HUES64 (cell line): Measurements from ENCODE around the gene EXT2.

Source experiments
- H3K27ac ChIP-seq: 2 replicates; pipeline ENCODE4 v1.7.0; 2013; ENCODE audit warnings: low read depth, low read length, inconsistent platforms
- H3K27me3 ChIP-seq: 2 replicates; pipeline ENCODE4 v1.6.1; 2013; ENCODE audit warnings: mild to moderate bottlenecking, low read length; ENCODE audit not compliant: insufficient read depth
- H3K36me3 ChIP-seq: 2 replicates; pipeline ENCODE4 v1.6.1; 2013; ENCODE audit warnings: mild to moderate bottlenecking, low read length; ENCODE audit not compliant: insufficient read depth
- H3K4me1 ChIP-seq: 2 replicates; pipeline ENCODE4 v1.6.1; 2013; ENCODE audit warnings: mild to moderate bottlenecking, low read length, moderate library complexity; ENCODE audit not compliant: insufficient read depth
- H3K4me3 ChIP-seq: 2 replicates; pipeline ENCODE4 v1.5.1; 2013; ENCODE audit warnings: mild to moderate bottlenecking, low read length, moderate library complexity
- H3K9ac ChIP-seq: 2 replicates; pipeline ENCODE4 v1.6.1; 2013; ENCODE audit warnings: mild to moderate bottlenecking, low read depth, low read length
- H3K9me3 ChIP-seq: 2 replicates; pipeline ENCODE4 v1.6.1; 2013; ENCODE audit warnings: low read depth, low read length; ENCODE audit not compliant: insufficient read depth
- WGBS: fragments of 150-250, 120-280 bp; methylation state at CpG from one replicate; pipeline ENCODE4 v1.1.7; 2013; ENCODE audit warnings: missing lambda C conversion rate; 5-methylcytosine and 5-hydroxymethylcytosine counted together

EXT2 gene

DNA sequence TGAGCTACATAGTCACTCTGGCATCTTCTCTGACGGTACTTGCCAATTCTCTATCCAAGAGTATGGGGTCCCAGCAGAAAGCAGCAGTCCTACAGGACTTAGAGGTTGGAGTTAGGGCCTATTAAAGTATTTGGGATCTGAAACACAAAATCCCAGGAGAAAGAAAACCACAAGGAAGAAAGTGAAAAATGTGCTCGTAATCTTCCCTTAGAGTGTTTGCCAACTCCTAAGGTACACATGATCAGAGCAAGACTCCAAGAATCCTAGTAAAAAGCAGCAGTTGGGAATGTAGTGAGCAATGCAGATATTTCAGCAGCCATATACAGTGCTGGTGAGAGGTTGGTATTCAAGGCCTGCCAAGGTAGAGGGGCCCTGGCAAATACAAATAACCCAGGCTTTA lies 71.6 kb downstream of the EXT2 start:
- H3K27ac ChIP-seq = no peak overlapping the region
- H3K27me3 ChIP-seq = no peaks in the 10 kb centered on the region
- no peak overlapping the region for H3K9ac ChIP-seq
- WGBS = 95% methylated on average over 2 of the region's 2 CpGs
- H3K4me1 ChIP-seq = peaks cover 6% of the 10 kb centered on the region; the same call in 1 of the 2 replicates
- H3K4me3 ChIP-seq = no peak overlapping the region
- no peaks in the 10 kb centered on the region for H3K36me3 ChIP-seq
- H3K9me3 ChIP-seq = no peaks in the 10 kb centered on the region

DNA sequence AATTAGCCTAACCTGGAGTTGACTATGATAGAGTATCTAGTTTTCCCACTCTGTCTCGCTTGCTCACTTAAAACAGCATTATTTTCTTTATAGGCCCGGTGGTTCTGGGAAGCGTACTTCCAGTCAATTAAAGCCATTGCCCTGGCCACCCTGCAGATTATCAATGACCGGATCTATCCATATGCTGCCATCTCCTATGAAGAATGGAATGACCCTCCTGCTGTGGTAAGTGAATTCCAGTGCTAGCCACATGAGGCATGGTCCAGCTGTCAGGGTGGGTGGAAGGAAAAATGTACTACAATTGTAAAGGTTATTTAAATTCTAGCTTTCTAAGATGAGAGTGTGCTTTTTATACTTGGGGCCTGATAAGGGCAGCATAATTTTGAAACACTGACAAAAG lies 76.0 kb downstream of the EXT2 start:
- no peak overlapping the region for H3K4me3 ChIP-seq
- no peaks in the 10 kb centered on the region for H3K9me3 ChIP-seq
- H3K27me3 ChIP-seq = no peaks in the 10 kb centered on the region
- H3K9ac ChIP-seq = no peak overlapping the region
- no peaks in the 10 kb centered on the region for H3K36me3 ChIP-seq
- H3K27ac ChIP-seq = no peak overlapping the region
- peaks cover 6% of the 10 kb centered on the region; the same call in 1 of the 2 replicates for H3K4me1 ChIP-seq
- WGBS = 89% methylated on average over 4 of the region's 4 CpGs

- Histone ChIP-seq H3K4me3 (no peak overlapping the region), H3K9me3 (no peaks in the 10 kb centered on the region), H3K36me3 (no peaks in the 10 kb centered on the region), H3K4me1 (peaks cover 8% of the 10 kb centered on the region; the same call in 1 of the 2 replicates), H3K9ac (no peak overlapping the region), H3K27ac (no peak overlapping the region), H3K27me3 (no peaks in the 10 kb centered on the region)
- WGBS = 86% methylated on average over 2 of the region's 3 CpGs
Measured at GRCh38 chr11:44172966-44173365, 77.5 kb downstream of the EXT2 start.

GRCh38 chr11:44174842-44175241 lies 79.4 kb downstream of the EXT2 start:
- H3K36me3 ChIP-seq = no peaks in the 10 kb centered on the region
- peaks cover 19% of the 10 kb centered on the region for H3K4me1 ChIP-seq
- no peak overlapping the region for H3K27ac ChIP-seq
- no peaks in the 10 kb centered on the region for H3K27me3 ChIP-seq
- H3K9me3 ChIP-seq = no peaks in the 10 kb centered on the region
- 96% methylated on average over 1 of the region's 1 CpG for WGBS
- no peak overlapping the region for H3K4me3 ChIP-seq
- H3K9ac ChIP-seq = no peak overlapping the region

DNA sequence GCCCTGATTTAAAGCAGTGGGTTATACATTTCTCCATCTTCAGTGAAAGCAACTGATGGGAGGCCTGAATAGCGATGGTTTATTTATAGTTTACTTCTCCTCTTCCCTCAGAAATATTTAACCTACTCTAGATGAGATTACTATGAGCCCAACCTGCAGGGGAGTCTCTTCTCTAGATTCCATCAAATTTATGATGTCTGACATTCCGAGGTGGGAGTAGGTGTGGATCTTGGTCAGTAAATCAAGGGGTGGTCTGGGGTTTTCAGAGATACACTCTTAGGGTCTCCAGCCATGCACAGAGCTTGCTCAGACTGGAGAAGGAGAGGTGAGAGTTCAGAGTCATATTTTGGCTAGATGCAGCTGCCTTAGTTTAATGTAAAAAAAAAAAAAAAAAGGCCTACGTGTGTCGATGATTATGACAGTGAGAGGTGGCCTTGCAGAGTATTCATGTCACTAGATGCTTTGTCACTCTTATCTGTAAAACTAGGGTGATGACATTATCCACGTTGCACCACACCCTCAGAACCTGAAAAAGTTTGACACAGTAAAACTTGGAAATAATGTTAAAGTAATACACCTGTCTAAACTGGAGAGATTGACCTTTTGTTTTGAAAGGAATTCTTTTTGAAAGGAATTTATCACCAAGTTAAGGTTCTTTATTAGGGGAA lies 81.2 kb downstream of the EXT2 start:
- Histone ChIP-seq H3K4me3 (no peak overlapping the region), H3K27me3 (no peaks in the 10 kb centered on the region), H3K27ac (no peak overlapping the region), H3K36me3 (no peaks in the 10 kb centered on the region), H3K9ac (no peak overlapping the region), H3K4me1 (peaks cover 14% of the 10 kb centered on the region), H3K9me3 (no peaks in the 10 kb centered on the region)
- 98% methylated on average over 4 of the region's 5 CpGs for WGBS

DNA sequence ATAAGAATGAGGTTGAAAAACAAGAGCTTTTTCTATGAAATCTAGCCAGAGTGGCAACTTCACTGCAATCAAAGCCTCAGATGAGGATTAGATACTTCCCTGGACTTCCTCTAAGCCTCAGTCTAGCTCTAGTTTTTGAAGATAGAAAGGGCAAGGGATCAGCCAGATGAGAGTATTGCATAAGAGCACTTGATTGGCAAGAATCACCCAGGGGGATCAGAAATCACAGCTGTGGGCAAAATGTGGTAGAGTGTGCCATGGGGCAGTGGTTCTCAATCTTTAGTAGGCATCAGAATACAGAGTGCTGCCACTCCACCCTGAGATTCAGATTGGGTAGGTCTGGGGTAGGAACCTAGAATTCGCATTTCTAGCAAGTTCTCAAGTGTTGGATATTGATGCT lies 82.4 kb downstream of the EXT2 start:
- Histone ChIP-seq H3K27me3 (no peaks in the 10 kb centered on the region), H3K36me3 (no peaks in the 10 kb centered on the region), H3K4me3 (no peak overlapping the region), H3K9ac (no peak overlapping the region), H3K4me1 (peaks cover 13% of the 10 kb centered on the region), H3K27ac (peak overlapping the region; percentile 65; the same call in 1 of the 2 replicates), H3K9me3 (no peaks in the 10 kb centered on the region)
- 78% methylated on average over 1 of the region's 1 CpG for WGBS

- 67% methylated on average over 3 of the region's 3 CpGs for WGBS
- peak overlapping the region; percentile 65; the same call in 1 of the 2 replicates for H3K27ac ChIP-seq
- peaks cover 13% of the 10 kb centered on the region for H3K4me1 ChIP-seq
- no peak overlapping the region; the same call in 1 of the 2 replicates for H3K9ac ChIP-seq
- no peak overlapping the region; the same call in 1 of the 2 replicates for H3K4me3 ChIP-seq
- no peaks in the 10 kb centered on the region for H3K27me3 ChIP-seq
- no peaks in the 10 kb centered on the region for H3K36me3 ChIP-seq
- no peaks in the 10 kb centered on the region for H3K9me3 ChIP-seq
Measured at GRCh38 chr11:44178381-44178780, 82.9 kb downstream of the EXT2 start.

- no peaks in the 10 kb centered on the region for H3K36me3 ChIP-seq
- H3K27ac ChIP-seq = no peak overlapping the region
- no peaks in the 10 kb centered on the region for H3K9me3 ChIP-seq
- no peak overlapping the region for H3K4me3 ChIP-seq
- H3K27me3 ChIP-seq = no peaks in the 10 kb centered on the region
- H3K9ac ChIP-seq = no peak overlapping the region
- WGBS = 81% methylated on average over 4 of the region's 4 CpGs
- H3K4me1 ChIP-seq = peaks cover 13% of the 10 kb centered on the region
Measured at GRCh38 chr11:44179173-44179572, 83.7 kb downstream of the EXT2 start.

- WGBS = 100% methylated on average over 1 of the region's 2 CpGs
- no peaks in the 10 kb centered on the region for H3K36me3 ChIP-seq
- H3K27me3 ChIP-seq = no peaks in the 10 kb centered on the region
- H3K9ac ChIP-seq = no peak overlapping the region
- no peak overlapping the region for H3K27ac ChIP-seq
- no peak overlapping the region for H3K4me3 ChIP-seq
- peaks cover 13% of the 10 kb centered on the region for H3K4me1 ChIP-seq
- H3K9me3 ChIP-seq = no peaks in the 10 kb centered on the region
Measured at GRCh38 chr11:44180107-44180506, 84.6 kb downstream of the EXT2 start.

DNA sequence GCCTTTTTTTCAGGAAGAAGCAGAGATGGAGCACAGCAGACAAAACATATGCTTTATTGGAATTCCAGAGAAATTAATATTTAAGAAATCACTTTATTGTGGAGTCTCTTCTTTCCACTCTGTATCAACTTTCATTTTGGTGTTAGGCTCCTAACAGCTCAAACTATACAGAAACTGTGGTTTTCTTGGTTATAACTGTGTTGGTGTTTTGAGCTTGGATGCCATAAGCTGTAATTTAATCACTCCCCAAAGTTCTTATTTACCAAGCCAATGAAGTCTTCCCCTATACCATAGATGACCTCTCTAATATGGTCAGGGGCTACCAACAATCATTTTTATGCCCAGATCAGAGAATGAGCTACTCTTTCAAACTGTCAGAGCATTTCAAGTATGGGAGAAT lies 90.0 kb downstream of the EXT2 start:
- Histone ChIP-seq H3K4me3 (no peak overlapping the region), H3K36me3 (peaks cover 5% of the 10 kb centered on the region; the same call in 1 of the 2 replicates), H3K9ac (no peak overlapping the region), H3K4me1 (peaks cover 5% of the 10 kb centered on the region), H3K9me3 (peaks cover 22% of the 10 kb centered on the region), H3K27me3 (no peaks in the 10 kb centered on the region), H3K27ac (no peak overlapping the region)

DNA sequence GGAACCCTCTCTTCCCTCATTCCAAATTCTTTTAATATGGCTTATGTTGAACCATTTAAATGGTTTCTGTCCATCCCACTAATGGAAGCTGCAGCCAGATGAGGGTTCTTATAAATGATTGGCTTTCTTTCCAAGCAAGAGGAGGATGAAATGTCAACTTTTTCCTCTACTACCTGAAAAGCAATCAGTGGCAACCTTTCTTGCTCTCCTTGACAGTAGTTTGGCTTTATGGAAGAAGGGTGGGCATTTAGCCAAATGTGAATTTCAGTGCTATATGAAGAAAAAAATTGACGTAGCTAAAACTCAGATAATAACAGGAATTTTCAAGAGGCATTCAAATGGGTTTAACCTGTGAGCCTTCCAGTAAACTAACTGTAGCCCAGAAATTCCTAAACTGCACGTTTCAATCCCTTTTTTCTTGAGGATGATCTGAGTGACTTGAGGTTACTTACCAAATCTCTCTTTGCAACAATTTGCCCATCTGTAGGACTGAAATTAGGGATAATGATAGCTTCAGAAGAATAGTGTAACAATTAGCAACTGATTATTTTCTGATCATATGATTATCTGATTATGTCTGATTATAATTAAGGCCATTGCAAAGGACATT lies 90.9 kb downstream of the EXT2 start:
- Histone ChIP-seq H3K9me3 (peaks cover 22% of the 10 kb centered on the region), H3K27me3 (no peaks in the 10 kb centered on the region), H3K27ac (no peak overlapping the region), H3K36me3 (peaks cover 5% of the 10 kb centered on the region; the same call in 1 of the 2 replicates), H3K4me1 (peaks cover 14% of the 10 kb centered on the region), H3K4me3 (no peak overlapping the region), H3K9ac (no peak overlapping the region)
- 96% methylated on average over 2 of the region's 2 CpGs for WGBS
